HepG2 (cell line): ENCODE data around the gene OPA3. TPM values are rescaled to one million over a fixed set of nuclear protein-coding genes. Genes with fewer than 3 reads are reported as not detected.
A peak's percentile ranks its signal among the peaks of the same experiment; 100 is the strongest.

ENCODE experiments used
- CAMTA2 ChIP-seq: sonication (generic); formaldehyde crosslinking; IDR thresholded peaks from 2 replicates; pipeline ENCODE4 v1.4.0; 2020; ENCODE audit warnings: mild to moderate bottlenecking, missing genetic modification reagents, borderline replicate concordance
- CEBPG ChIP-seq: IDR thresholded peaks from 2 replicates; pipeline ENCODE4 v1.6.1; 2016
- ETV5 ChIP-seq: IDR thresholded peaks from 2 replicates; pipeline ENCODE4 v1.6.1; 2018; ENCODE audit warnings: missing biosample characterization, missing genetic modification reagents, inconsistent platforms, borderline replicate concordance
- FOXA1 ChIP-seq, 2 experiments: fragments of 450-650 bp in 1 of 2; sonication (generic) in 1 of 2; formaldehyde crosslinking in 1 of 2; IDR thresholded peaks; 2 replicates each; pipeline versions ENCODE4 v1.4.0 to v1.6.1; 2016 to 2020; ENCODE audit warnings: missing genetic modification reagents in 1 of 2
- MAFF ChIP-seq: IDR thresholded peaks from 2 replicates; pipeline ENCODE4 v1.6.1; 2011; ENCODE audit warnings: low read depth, low read length, improper control_type of control experiment
- MLLT10 ChIP-seq: sonication (generic); formaldehyde crosslinking; IDR thresholded peaks from 2 replicates; pipeline ENCODE4 v1.4.0; 2020; ENCODE audit warnings: missing genetic modification reagents
- POLR2G ChIP-seq: fragments of 200-400 bp; formaldehyde crosslinking; IDR thresholded peaks from 2 replicates; pipeline ENCODE4 v1.6.1; 2018; ENCODE audit warnings: mild to moderate bottlenecking, low read depth, low read length, moderate library complexity
- RCOR2 ChIP-seq: IDR thresholded peaks from 2 replicates; pipeline ENCODE4 v1.6.1; 2016; ENCODE audit warnings: missing biosample characterization, missing genetic modification reagents
- SKI ChIP-seq: fragments of 450-650 bp; IDR thresholded peaks from one replicate; pipeline ENCODE4 v1.6.1; 2018; ENCODE audit warnings: mild to moderate bottlenecking; ENCODE audit not compliant: partially characterized antibody
- TBX2 ChIP-seq: sonication (generic); formaldehyde crosslinking; IDR thresholded peaks from 2 replicates; pipeline ENCODE4 v1.5.0; 2020; ENCODE audit warnings: missing genetic modification reagents, mild to moderate bottlenecking, borderline replicate concordance
- ZBTB21 ChIP-seq: sonication (generic); formaldehyde crosslinking; IDR thresholded peaks from 2 replicates; pipeline ENCODE4 v1.4.0; 2020; ENCODE audit warnings: missing genetic modification reagents
- ZNF263 ChIP-seq: sonication (generic); formaldehyde crosslinking; IDR thresholded peaks from 2 replicates; pipeline ENCODE4 v1.4.0; 2020; ENCODE audit warnings: missing genetic modification reagents
- ZNF33B ChIP-seq: sonication (generic); formaldehyde crosslinking; IDR thresholded peaks from 2 replicates; pipeline ENCODE4 v1.5.1; 2020; ENCODE audit warnings: mild to moderate bottlenecking, missing genetic modification reagents
- ZNF562 ChIP-seq: sonication (generic); formaldehyde crosslinking; IDR thresholded peaks from 2 replicates; pipeline ENCODE4 v1.8.0; 2022; ENCODE audit warnings: missing genetic modification reagents, borderline replicate concordance
- polyA plus RNA-seq, 8 experiments: library from polyadenylated mRNA; depleted of rRNA in 3 of 8; stranded (reverse) in 7 of 8; unstranded in 1 of 8; fragments of >200 nt; fragmentation: Illumina TruSeq in 4 of 8; extraction: Trizol in 4 of 8; gene quantifications; 2 replicates each; pipeline versions ENCODE4 v1.2.1 to v1.2.3, GENCODE V29; 2011 to 2016; ENCODE audit warnings: low read depth in 4 of 8, missing spikeins in 1 of 8, mixed read lengths in 1 of 8; ENCODE audit not compliant: insufficient read depth in 1 of 8
- total RNA-seq, 5 experiments: library from RNA; depleted of rRNA; stranded (reverse); fragments of >200 nt; fragmentation: Illumina TruSeq; extraction: Trizol; gene quantifications; 2 replicates each; pipeline ENCODE4 v1.2.3, GENCODE V29; 2016; ENCODE audit warnings: low read depth in 1 of 5
- TF ChIP-seq, protein P1 (sequence below): sonication (generic); formaldehyde crosslinking; IDR thresholded peaks from 2 replicates; pipeline ENCODE4 v1.4.0; 2020; ENCODE audit warnings: mild to moderate bottlenecking, low read depth, missing genetic modification reagents
- TF ChIP-seq, protein P2 (sequence below): sonication (generic); formaldehyde crosslinking; conservative IDR thresholded peaks from 2 replicates; pipeline ENCODE4 v1.8.0; 2022; ENCODE audit warnings: mild to moderate bottlenecking, moderate library complexity, missing genetic modification reagents
- TF ChIP-seq, protein P3 (sequence below), 2 experiments: sonication (generic) in 1 of 2; formaldehyde crosslinking in 1 of 2; IDR thresholded peaks; 2 replicates each; pipeline versions ENCODE4 v1.6.1 to v1.9.0; 2014 to 2022; ENCODE audit warnings: antibody characterized with exemption in 1 of 2, borderline replicate concordance in 1 of 2, inconsistent platforms in 1 of 2, low read depth in 1 of 2, missing genetic modification reagents in 1 of 2
- TF ChIP-seq, protein P4 (sequence below): sonication (generic); formaldehyde crosslinking; IDR thresholded peaks from 2 replicates; pipeline ENCODE4 v1.4.0; 2020; ENCODE audit warnings: missing genetic modification reagents

Gene OPA3
- total and polyA plus RNA-seq, 2 of the 13 experiments (the other 11 are each of a cell fraction or from before 2014, with no cell fraction given) = 8.3 to 17.7 TPM

- TF ChIP-seq ETV5 (CRISPR knock-in tag) (peak; percentile 57), CAMTA2 (CRISPR knock-in tag) (no peak), FOXA1 (IDR thresholded peaks at IDR 0.05) (no peak), FOXA1 (CRISPR knock-in tag; IDR thresholded peaks at IDR 0.05) (peak; percentile 52), ZNF562 (CRISPR knock-in tag) (no peak), CEBPG (CRISPR knock-in tag) (peak; percentile 41; the same call in 1 of the 2 replicates), MAFF (peak; percentile 72), POLR2G (peak; percentile 79), MLLT10 (CRISPR knock-in tag) (no peak), TBX2 (CRISPR knock-in tag) (peak; percentile 62), SKI (peak; percentile 81), ZNF263 (CRISPR knock-in tag) (0 out of 2 replicates have a peak, but pooled peaks have one; percentile 37), RCOR2 (CRISPR knock-in tag) (peak; percentile 32; the same call in 1 of the 2 replicates), ZNF33B (CRISPR knock-in tag) (0 out of 2 replicates have a peak, but pooled peaks have one; percentile 26), ZBTB21 (peak; percentile 99)
- TF ChIP-seq, protein P1, sequence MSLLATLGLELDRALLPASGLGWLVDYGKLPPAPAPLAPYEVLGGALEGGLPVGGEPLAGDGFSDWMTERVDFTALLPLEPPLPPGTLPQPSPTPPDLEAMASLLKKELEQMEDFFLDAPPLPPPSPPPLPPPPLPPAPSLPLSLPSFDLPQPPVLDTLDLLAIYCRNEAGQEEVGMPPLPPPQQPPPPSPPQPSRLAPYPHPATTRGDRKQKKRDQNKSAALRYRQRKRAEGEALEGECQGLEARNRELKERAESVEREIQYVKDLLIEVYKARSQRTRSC (CRISPR knock-in tag) = no peak
- TF ChIP-seq, protein P2, sequence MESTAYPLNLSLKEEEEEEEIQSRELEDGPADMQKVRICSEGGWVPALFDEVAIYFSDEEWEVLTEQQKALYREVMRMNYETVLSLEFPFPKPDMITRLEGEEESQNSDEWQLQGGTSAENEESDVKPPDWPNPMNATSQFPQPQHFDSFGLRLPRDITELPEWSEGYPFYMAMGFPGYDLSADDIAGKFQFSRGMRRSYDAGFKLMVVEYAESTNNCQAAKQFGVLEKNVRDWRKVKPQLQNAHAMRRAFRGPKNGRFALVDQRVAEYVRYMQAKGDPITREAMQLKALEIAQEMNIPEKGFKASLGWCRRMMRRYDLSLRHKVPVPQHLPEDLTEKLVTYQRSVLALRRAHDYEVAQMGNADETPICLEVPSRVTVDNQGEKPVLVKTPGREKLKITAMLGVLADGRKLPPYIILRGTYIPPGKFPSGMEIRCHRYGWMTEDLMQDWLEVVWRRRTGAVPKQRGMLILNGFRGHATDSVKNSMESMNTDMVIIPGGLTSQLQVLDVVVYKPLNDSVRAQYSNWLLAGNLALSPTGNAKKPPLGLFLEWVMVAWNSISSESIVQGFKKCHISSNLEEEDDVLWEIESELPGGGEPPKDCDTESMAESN (CRISPR knock-in tag) = peak; percentile 73
- TF ChIP-seq, protein P3, sequence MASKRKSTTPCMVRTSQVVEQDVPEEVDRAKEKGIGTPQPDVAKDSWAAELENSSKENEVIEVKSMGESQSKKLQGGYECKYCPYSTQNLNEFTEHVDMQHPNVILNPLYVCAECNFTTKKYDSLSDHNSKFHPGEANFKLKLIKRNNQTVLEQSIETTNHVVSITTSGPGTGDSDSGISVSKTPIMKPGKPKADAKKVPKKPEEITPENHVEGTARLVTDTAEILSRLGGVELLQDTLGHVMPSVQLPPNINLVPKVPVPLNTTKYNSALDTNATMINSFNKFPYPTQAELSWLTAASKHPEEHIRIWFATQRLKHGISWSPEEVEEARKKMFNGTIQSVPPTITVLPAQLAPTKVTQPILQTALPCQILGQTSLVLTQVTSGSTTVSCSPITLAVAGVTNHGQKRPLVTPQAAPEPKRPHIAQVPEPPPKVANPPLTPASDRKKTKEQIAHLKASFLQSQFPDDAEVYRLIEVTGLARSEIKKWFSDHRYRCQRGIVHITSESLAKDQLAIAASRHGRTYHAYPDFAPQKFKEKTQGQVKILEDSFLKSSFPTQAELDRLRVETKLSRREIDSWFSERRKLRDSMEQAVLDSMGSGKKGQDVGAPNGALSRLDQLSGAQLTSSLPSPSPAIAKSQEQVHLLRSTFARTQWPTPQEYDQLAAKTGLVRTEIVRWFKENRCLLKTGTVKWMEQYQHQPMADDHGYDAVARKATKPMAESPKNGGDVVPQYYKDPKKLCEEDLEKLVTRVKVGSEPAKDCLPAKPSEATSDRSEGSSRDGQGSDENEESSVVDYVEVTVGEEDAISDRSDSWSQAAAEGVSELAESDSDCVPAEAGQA (IDR thresholded peaks at IDR 0.05; ENCODE audit: low read depth) = peak; percentile 100
- TF ChIP-seq, protein P3 (CRISPR knock-in tag; IDR thresholded peaks at IDR 0.05; ENCODE audit: borderline replicate concordance) = no peak
- TF ChIP-seq, protein P4, sequence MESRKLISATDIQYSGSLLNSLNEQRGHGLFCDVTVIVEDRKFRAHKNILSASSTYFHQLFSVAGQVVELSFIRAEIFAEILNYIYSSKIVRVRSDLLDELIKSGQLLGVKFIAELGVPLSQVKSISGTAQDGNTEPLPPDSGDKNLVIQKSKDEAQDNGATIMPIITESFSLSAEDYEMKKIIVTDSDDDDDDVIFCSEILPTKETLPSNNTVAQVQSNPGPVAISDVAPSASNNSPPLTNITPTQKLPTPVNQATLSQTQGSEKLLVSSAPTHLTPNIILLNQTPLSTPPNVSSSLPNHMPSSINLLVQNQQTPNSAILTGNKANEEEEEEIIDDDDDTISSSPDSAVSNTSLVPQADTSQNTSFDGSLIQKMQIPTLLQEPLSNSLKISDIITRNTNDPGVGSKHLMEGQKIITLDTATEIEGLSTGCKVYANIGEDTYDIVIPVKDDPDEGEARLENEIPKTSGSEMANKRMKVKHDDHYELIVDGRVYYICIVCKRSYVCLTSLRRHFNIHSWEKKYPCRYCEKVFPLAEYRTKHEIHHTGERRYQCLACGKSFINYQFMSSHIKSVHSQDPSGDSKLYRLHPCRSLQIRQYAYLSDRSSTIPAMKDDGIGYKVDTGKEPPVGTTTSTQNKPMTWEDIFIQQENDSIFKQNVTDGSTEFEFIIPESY (CRISPR knock-in tag) = no peak
Observed at GRCh38 chr19:45584332-45585157, at the start of gene OPA3 (continued).
